ENCODE results near the gene RSPH4A. TPM values are rescaled to one million over a fixed set of nuclear protein-coding genes. Genes with fewer than 3 reads are reported as not detected.

The RSPH4A gene
- total and polyA plus RNA-seq, 2 of the 4 experiments (the other 2 are of a cell fraction): under 0.01 to 0.19 TPM

- no peak overlapping the region for H3K27ac ChIP-seq (ENCODE audit: insufficient read depth, low read length)
- no TSS peak for BruUV-seq (replicated peaks)
- H3K4me1 ChIP-seq (ENCODE audit: control insufficient read depth, insufficient read depth, low read length): no peaks in the 10 kb centered on the region
- TF ChIP-seq CEBPB (IDR thresholded peaks at IDR 0.05; ENCODE audit: low read depth, low read length): no peak
- TF ChIP-seq ELK1 (IDR thresholded peaks at IDR 0.05; ENCODE audit: borderline replicate concordance, low read depth, low read length): no peak
- no peak for TF ChIP-seq RAD21 (IDR thresholded peaks at IDR 0.05; ENCODE audit: low read length)
- no peak overlapping the region for H4K5ac ChIP-seq (ENCODE audit: low read depth, low read length)
- dilution Hi-C loops (cut with HindIII; ENCODE audit: low sequenced_read_pairs, unreplicated experiment): no loop called here
- H3K79me1 ChIP-seq (ENCODE audit: low read depth in 1 of 2, low read length in 2 of 2): peaks cover 9 to 15% of the 10 kb centered on the region in 2 experiments; a peak in 3 of 4 replicates
- no peaks in the 10 kb centered on the region for H3K27me3 ChIP-seq (ENCODE audit: control insufficient read depth, insufficient read depth, low read length)
- ChIA-PET POLR2A (ENCODE audit: unreplicated experiment) (no interaction called here), CTCF (no interaction called here)
- no peak overlapping the region for H2BK5ac ChIP-seq (ENCODE audit: low read depth, low read length, poor library complexity, severe bottlenecking)
- H2BK20ac ChIP-seq (ENCODE audit: low read depth, low read length): no peak overlapping the region
- no peak for ATAC-seq (ENCODE audit: low read depth)
- H3K9ac ChIP-seq (ENCODE audit: low read depth, low read length): no peak overlapping the region
- no peaks in the 10 kb centered on the region for H3K9me1 ChIP-seq (ENCODE audit: insufficient read depth, low read length)
- H3K4me3 ChIP-seq (ENCODE audit: insufficient read depth, low read depth, low read length): no peak overlapping the region
- no peak overlapping the region for H4K8ac ChIP-seq (ENCODE audit: low read depth in 2 of 2, low read length in 2 of 2)
- H3K23ac ChIP-seq (ENCODE audit: low read depth, low read length): no peak overlapping the region
- H3K9me3 ChIP-seq (ENCODE audit: control insufficient read depth, insufficient read depth, low read length): no peaks in the 10 kb centered on the region
- H2BK120ac ChIP-seq (ENCODE audit: low read depth, low read length): no peak overlapping the region
- no peak overlapping the region for H2AK5ac ChIP-seq (ENCODE audit: low read depth, low read length)
- H4K91ac ChIP-seq (ENCODE audit: insufficient read depth, low read depth, low read length): no peak overlapping the region
- no peak overlapping the region for H3K14ac ChIP-seq (replicated peaks; ENCODE audit: low read depth, low read length)
- no peak overlapping the region for H3K18ac ChIP-seq (ENCODE audit: low read depth, low read length)
- H2BK15ac ChIP-seq (ENCODE audit: low read depth, low read length): no peak overlapping the region
- no peaks in the 10 kb centered on the region for H4K20me1 ChIP-seq (ENCODE audit: insufficient read depth, low read length)
- no peak overlapping the region for H3K4me2 ChIP-seq (ENCODE audit: low read depth, low read length)
- H2AFZ ChIP-seq (replicated peaks; ENCODE audit: low read length, poor library complexity): no peak overlapping the region
- no peak overlapping the region for H2AK9ac ChIP-seq (replicated peaks; ENCODE audit: low read depth, low read length, poor library complexity)
- no peak overlapping the region for H3K56ac ChIP-seq (ENCODE audit: extremely low read depth, insufficient read depth, low read length)
- intact Hi-C loops (cut with micrococcal nuclease): loop anchor here (5.0 kb wide), 1 partner anchor 66 kb away; no protein-coding TSS in a partner anchor
- in situ Hi-C loops (cut with MboI; ENCODE audit: low sequenced_read_pairs): no loop called here
- DNase-seq: no peak
- peaks cover 15% of the 10 kb centered on the region for H3K36me3 ChIP-seq (ENCODE audit: control insufficient read depth, insufficient read depth, low read length)
- H3K4ac ChIP-seq (ENCODE audit: low read depth, low read length): no peak overlapping the region
These were observed 30.0 kb upstream of the RSPH4A start for GRCh38 chr6:116586276-116586675.

All from IMR-90 (cell line).